ENCODE data around the gene PCDHGB3. TPM values are rescaled to one million over a fixed set of nuclear protein-coding genes. Genes with fewer than 3 reads are reported as not detected.

PCDHGB3 gene
- total and polyA plus RNA-seq, 2 donors (not counting 3 experiments of a cell fraction or from before 2014, with no cell fraction given) = 1.8 to 2.0 TPM

DNA sequence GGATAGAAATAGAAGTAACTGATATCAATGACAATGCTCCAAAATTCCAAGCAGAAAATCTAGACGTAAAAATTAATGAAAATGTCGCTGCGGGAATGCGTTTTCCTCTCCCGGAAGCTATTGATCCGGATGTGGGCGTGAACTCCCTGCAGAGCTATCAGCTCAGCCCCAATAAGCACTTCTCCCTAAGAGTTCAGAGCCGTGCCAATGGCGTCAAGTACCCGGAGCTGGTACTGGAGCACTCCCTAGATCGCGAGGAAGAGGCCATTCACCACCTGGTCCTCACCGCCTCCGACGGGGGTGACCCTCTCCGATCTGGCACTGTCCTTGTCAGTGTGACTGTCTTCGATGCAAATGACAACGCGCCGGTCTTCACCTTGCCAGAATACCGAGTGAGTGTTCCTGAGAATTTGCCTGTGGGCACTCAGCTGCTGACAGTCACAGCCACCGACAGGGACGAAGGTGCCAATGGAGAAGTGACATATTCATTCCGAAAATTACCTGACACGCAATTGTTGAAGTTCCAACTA, 43.6 kb downstream of the PCDHGB3 start:
- Histone ChIP-seq H3K4me2 (ENCODE audit: insufficient read depth, low read length) (peak overlapping the region; percentile 77), H3K27ac (ENCODE audit: insufficient read depth, low read depth, low read length) (no peak overlapping the region), H3K9ac (replicated peaks; ENCODE audit: extremely low read depth, insufficient read depth, low read length) (no peak overlapping the region), H3K27me3 (ENCODE audit: control insufficient read depth in 2 of 2, insufficient read depth in 2 of 2, low read length in 2 of 2) (peaks cover 49 to 84% of the 10 kb centered on the region in 2 experiments), H4K20me1 (replicated peaks; ENCODE audit: control insufficient read depth, extremely low read depth, insufficient read depth, low read length) (peaks cover 5% of the 10 kb centered on the region), H3K79me2 (ENCODE audit: control insufficient read depth, insufficient read depth, low read length) (no peaks in the 10 kb centered on the region), H3K9me1 (replicated peaks; ENCODE audit: control insufficient read depth, extremely low read depth, insufficient read depth, low read length) (no peaks in the 10 kb centered on the region), H3K9me3 (replicated peaks; ENCODE audit: control insufficient read depth, insufficient read depth, low read length) (no peaks in the 10 kb centered on the region), H2AFZ (ENCODE audit: low read depth, low read length) (no peak overlapping the region), H3K36me3 (ENCODE audit: control insufficient read depth in 2 of 2, extremely low read depth in 1 of 2, insufficient read depth in 2 of 2, low read length in 2 of 2) (no peaks in the 10 kb centered on the region), H3K4me1 (ENCODE audit: control insufficient read depth, extremely low read depth, insufficient read depth, low read length) (peaks cover 9% of the 10 kb centered on the region), H3K4me3 (replicated peaks in 1 of 3; ENCODE audit: insufficient read depth in 1 of 3, low read depth in 1 of 3, low read length in 3 of 3) (peak overlapping the region in 2 of 3 experiments; percentile 34 to 72)
- CTCF ChIA-PET = interaction anchor here (1.1 to 11.3 kb wide), 26 partner anchors 8 to 191 kb away, joined by 3 to 335 read pairs (median 10); partner anchors contain the start of genes PCDHB14, PCDHGA1, PCDHGA11 and PCDHGA12
- FAIRE-seq = no peak
- POLR2A ChIA-PET = interaction anchor here (1.0 kb wide), 1 partner anchor 112 kb away, joined by 3 read pairs; no protein-coding TSS in a partner anchor
- intact Hi-C loops (cut with micrococcal nuclease) = no loop called here
- dilution Hi-C loops (cut with MboI; ENCODE audit: extremely low pct_ligation_motif_present, low sequenced_read_pairs) = no loop called here
- no peak for DNase-seq (ENCODE audit: low read depth, low spot score)
- no TSS peak for BruUV-seq (replicated peaks)
- no peak for TF ChIP-seq POLR2A (IDR thresholded peaks at IDR 0.05; ENCODE audit: low read depth, low read length)
- TF ChIP-seq MYC (IDR thresholded peaks at IDR 0.05; ENCODE audit: low read depth, low read length) = no peak
- TF ChIP-seq, protein P1, sequence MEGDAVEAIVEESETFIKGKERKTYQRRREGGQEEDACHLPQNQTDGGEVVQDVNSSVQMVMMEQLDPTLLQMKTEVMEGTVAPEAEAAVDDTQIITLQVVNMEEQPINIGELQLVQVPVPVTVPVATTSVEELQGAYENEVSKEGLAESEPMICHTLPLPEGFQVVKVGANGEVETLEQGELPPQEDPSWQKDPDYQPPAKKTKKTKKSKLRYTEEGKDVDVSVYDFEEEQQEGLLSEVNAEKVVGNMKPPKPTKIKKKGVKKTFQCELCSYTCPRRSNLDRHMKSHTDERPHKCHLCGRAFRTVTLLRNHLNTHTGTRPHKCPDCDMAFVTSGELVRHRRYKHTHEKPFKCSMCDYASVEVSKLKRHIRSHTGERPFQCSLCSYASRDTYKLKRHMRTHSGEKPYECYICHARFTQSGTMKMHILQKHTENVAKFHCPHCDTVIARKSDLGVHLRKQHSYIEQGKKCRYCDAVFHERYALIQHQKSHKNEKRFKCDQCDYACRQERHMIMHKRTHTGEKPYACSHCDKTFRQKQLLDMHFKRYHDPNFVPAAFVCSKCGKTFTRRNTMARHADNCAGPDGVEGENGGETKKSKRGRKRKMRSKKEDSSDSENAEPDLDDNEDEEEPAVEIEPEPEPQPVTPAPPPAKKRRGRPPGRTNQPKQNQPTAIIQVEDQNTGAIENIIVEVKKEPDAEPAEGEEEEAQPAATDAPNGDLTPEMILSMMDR (IDR thresholded peaks at IDR 0.05; ENCODE audit: extremely low read depth in 1 of 2, insufficient read depth in 1 of 2, low read depth in 1 of 2, low read length in 2 of 2) = no peak
- TF ChIP-seq POLR2AphosphoS5 (IDR thresholded peaks at IDR 0.05; ENCODE audit: insufficient read depth, low read depth, low read length) = no peak
- no peak for TF ChIP-seq EZH2 (IDR thresholded peaks at IDR 0.05; ENCODE audit: borderline replicate concordance, low read depth, low read length, severe bottlenecking)
- TF ChIP-seq JUN (IDR thresholded peaks at IDR 0.05; ENCODE audit: borderline replicate concordance, insufficient read depth, insufficient read length, low read depth) = no peak
- TF ChIP-seq, protein P2, sequence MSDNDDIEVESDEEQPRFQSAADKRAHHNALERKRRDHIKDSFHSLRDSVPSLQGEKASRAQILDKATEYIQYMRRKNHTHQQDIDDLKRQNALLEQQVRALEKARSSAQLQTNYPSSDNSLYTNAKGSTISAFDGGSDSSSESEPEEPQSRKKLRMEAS (IDR thresholded peaks at IDR 0.05; ENCODE audit: insufficient read depth, insufficient read length) = no peak
- TF ChIP-seq GATA2 (IDR thresholded peaks at IDR 0.05; ENCODE audit: insufficient read depth, insufficient read length, low read depth, low read length) = no peak
- no peak for TF ChIP-seq FOS (IDR thresholded peaks at IDR 0.05; ENCODE audit: borderline replicate concordance, insufficient read depth, low read length)
